Measurements from ENCODE around the gene TMEM42.
"Not testable (repeated sequence)": the region's sequence is repeated elsewhere in the genome, so short reads cannot be mapped to it uniquely, and the experiment has no call there.

The TMEM42 gene

DNA sequence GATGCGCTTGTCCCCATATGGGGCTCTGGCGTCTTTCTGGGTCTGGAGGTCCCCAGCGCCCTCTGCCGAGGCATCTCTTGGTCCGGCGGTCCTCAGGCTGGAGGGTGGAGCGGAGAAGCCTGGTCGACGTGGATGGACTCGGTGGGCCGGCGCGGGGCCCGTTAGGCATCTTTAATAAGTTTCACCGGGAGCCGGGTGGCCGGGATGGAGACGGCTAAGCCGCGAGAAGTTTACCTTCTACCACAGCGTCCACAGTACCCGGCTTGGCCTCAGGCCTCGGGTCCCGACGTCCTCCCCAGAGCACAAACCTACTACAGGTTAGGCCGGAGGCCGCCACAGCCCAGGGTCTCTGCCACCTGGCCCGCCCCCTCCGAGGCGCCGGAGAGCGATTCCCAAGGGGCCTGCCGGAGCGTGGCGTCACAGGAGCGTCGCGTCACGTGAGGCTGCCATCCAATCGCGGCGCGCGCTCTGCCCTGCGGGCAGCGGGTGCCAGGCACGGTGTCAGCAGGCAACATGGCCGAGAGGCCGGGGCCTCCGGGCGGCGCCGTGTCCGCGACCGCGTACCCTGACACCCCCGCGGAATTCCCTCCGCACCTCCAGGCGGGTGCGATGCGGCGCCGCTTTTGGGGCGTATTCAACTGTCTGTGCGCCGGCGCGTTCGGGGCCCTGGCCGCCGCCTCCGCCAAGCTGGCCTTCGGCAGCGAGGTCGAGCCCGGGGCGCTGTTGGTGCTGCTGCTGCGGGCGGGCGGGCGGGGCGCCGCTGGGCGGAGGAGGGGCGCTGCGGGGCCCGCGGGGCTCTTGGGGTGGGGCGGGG, at the start of gene TMEM42:
Gene TMEM42 (plus strand): TSS at position 501 of the 814 bp plus-strand sequence. CDS start 13 bp downstream, at position 514.
- peak within 1 kb of the TSS; percentile 68 for H3K27ac ChIP-seq
- peak; percentile 24 for DNase-seq (ENCODE audit: low read depth, low spot score)

DNA sequence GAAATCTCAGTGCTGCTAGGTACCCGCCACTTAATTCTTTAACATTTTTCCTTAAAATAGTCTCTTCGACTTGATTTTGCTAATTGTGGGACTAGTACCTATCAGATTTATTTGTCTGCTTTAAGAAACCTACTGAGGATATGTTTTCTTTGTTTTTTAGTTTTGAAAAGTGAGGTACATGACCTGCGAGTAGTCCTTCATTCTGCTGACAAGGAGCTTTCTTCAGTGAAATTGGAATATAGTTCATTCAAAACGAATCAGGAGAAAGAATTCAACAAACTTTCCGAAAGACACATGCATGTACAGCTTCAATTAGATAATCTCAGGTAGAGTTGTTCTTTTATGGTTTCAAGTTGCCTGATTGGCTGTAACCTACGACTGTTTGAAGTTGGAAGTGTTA, 47.0 kb upstream of the TMEM42 start:
- no peak overlapping the region for H3K27ac ChIP-seq
- DNase-seq (ENCODE audit: low read depth, low spot score) = no peak

DNA sequence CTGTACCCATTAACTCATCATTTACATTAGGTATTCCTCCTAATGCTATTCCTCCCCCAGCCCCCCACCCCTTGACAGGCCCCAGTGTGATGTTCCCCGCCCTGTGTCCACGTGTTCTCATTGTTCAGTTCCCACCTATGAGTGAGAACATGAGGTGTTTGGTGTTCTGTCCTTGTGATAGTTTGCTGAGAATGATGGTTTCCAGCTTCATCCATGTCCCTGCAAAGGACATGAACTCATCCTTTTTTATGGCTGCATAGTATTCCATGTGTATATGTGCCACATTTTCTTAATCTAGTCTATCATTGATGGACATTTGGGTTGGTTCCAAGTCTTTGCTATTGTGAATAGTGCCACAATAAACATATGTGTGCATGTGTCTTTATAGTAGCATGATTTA, 45.4 kb upstream of the TMEM42 start:
- not testable (repeated sequence) for H3K27ac ChIP-seq; DNase-seq (ENCODE audit: low read depth, low spot score)

DNA sequence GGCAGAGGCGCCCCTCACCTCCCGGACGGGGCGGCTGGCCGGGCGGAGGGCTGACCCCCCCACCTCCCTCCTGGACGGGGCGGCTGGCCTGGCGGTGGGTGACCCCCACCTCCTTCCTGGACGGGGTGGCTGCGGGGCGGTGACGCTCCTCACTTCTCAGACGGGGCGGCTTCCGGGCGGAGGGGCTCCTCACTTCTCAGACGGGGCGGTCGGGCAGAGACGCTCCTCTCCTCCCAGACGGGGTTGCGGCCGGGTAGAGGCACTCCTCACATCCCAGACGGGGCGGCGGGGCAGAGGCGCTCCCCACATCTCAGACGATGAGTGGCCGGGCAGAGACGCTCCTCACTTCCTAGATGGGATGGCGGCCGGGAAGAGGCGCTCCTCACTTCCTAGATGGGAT, 40.5 kb upstream of the TMEM42 start:
- H3K27ac ChIP-seq; DNase-seq (ENCODE audit: low read depth, low spot score): not testable (repeated sequence)

DNA sequence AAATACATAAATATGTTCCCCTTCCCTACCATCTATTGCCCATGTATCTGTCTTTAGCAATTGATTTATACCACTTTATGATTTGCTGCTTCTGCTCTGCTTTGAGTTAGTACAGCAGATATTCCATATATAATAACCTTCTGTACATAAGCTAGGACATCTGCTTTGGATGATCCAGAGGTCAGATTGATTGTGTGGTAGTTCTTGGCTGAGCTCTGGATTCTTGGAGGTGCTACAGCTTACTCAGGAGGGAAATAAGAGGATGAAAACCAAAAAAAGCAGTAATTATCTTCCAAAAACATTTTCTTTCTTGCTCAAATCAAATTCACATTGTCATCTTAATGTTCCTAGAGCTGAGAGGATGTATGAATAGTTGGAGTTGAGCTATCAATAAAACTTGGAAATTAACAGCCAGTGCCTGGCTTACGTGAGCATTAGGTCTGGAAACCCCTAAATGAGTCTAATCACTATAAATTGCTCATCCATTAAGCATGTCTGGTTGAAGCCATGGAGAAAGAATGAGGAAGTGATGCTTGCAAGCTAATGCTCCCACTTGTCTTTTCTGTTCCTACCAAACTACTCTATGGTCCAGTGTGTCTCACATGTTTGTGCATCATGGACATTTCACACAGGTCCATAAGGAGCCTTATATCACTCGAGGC, 36.3 kb upstream of the TMEM42 start:
- H3K27ac ChIP-seq = peak overlapping the region; percentile 47
- DNase-seq (ENCODE audit: low read depth, low spot score) = peak; percentile 68

DNA sequence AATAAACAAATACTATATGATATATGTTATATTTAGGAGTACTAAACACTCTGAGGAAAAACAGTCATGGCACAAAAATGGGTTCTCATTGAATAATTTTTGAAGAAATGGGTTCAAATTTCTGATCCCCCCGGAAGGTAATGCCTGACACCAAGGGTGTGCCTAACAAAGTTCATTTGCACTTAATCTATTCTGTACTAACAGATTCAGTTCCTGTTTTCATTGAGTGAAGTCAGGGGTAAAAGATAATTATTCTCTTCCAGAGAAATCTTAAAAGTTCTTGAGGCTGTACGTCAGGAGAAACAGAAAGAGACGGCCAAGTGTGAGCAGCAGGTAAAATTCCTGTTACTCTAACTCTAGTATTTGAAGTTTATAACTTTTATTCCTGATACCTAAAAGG, 34.5 kb upstream of the TMEM42 start:
- DNase-seq (ENCODE audit: low read depth, low spot score) = no peak
- no peak overlapping the region for H3K27ac ChIP-seq

DNA sequence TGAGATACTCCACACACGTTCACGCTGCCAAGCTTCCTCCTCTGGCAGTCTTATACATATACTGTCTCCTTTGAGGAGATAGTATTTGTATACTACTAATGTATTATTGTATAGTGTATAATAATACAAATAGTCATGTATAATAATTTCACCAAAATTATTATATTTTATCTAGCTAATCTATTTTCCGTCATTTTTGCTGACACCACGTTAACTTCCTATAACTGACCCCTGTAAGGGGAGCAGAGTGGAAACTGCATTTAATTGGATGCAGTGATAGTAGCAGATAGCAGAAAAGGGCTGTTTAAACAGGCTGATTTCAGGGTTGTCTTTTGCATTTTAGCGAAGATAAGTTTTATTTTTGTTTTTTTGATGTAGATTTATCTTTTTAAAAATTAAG, 30.5 kb upstream of the TMEM42 start:
- H3K27ac ChIP-seq = no peak overlapping the region
- DNase-seq (ENCODE audit: low read depth, low spot score) = no peak

DNA sequence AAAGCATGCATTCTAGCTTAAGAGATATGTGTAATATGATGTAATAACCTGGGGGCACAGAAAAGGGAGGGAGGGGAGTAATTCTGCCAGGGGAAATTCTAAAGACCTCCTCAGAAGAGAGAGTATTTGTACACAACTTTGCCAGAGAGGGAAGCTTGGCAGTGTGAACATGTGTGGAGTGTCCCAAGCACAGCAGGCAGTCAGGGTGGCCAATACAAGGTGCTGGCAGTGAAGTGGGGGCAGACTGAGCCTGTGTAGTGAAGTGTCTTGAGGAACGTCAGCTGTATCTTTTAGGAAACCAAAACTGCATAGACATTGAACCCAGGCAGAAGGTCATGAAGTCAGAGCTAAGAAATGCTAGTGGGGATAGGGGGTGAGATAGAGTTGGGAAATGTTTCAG, 29.7 kb upstream of the TMEM42 start:
- no peak overlapping the region for H3K27ac ChIP-seq
- no peak for DNase-seq (ENCODE audit: low read depth, low spot score)

DNA sequence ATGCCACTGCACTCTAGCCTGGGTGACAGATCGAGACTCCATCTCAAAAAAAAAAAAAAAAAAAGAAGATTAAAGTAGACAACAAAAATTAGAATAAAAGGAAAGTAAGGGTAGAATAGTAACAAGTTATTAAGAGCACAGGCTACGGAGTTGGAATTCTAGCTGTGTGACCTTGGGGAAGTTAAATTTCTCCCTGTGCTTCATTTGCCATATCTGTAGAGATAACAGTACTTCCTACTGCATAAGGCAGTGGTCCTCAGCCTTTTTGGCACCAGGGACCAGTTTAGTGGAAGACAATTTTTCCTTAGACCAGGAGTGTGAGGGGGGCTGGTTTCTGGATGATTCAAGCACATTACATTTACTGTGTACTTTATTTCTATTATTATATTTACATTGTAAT, 28.7 kb upstream of the TMEM42 start:
- no peak overlapping the region for H3K27ac ChIP-seq
- DNase-seq (ENCODE audit: low read depth, low spot score) = no peak

DNA sequence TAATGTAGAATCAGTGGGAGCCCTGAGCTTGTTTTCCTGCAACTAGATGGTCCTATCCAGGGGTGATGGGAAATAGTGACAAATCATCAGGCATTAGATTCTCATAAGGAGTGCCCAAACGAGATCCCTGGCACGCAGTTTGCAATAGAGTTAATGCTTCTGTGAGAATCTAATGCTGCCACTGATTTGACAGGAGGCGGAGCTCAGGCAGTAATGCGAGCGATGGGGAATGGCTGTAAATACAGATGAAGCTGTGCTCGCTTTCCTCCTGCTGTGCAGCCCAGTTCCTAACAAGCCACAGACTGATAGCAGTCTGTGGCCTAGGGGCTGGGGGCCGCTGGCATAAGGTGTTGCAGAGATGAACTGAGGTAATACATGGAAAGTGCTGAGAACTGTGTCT, 28.3 kb upstream of the TMEM42 start:
- DNase-seq (ENCODE audit: low read depth, low spot score) = no peak
- no peak overlapping the region for H3K27ac ChIP-seq

DNA sequence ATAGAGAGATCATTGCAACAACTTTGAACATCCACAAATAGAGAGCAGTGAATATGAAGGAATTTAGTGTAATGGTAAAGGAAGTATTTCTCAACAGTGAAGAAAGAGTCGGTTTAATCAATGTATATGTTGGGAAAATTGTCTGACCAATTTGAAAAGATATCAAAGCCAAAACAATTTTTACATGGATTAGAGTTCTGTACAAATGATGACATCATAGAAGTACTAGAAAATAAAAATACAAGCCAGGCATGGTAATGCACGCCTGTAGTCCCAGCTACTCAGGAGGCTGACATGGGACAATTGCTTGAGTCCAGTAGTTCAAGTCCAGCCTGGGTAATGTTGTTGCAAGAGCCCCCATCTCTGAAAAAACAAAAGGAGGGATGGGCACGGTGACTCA, 26.0 kb upstream of the TMEM42 start:
- H3K27ac ChIP-seq = no peak overlapping the region
- DNase-seq (ENCODE audit: low read depth, low spot score) = no peak

DNA sequence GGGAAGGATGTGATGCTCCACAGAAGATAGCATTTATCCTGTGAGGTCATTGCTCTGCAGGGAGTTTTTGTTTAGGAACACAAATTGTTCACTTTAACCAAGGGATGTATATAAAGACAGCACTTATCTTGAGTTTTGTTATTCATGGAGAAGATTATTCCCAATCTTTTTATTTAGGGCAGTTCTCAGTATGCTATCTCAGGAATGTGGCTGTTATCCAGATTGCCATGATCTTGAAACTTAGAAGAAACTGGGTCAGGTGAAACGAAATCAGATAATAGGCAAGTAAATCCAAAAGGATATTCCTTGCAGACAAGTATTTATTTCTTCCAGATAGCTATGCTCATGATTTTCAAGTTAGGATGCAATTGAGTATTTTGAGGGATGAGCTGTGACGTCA, 19.3 kb upstream of the TMEM42 start:
- no peak for DNase-seq (ENCODE audit: low read depth, low spot score)
- no peak overlapping the region for H3K27ac ChIP-seq

DNA sequence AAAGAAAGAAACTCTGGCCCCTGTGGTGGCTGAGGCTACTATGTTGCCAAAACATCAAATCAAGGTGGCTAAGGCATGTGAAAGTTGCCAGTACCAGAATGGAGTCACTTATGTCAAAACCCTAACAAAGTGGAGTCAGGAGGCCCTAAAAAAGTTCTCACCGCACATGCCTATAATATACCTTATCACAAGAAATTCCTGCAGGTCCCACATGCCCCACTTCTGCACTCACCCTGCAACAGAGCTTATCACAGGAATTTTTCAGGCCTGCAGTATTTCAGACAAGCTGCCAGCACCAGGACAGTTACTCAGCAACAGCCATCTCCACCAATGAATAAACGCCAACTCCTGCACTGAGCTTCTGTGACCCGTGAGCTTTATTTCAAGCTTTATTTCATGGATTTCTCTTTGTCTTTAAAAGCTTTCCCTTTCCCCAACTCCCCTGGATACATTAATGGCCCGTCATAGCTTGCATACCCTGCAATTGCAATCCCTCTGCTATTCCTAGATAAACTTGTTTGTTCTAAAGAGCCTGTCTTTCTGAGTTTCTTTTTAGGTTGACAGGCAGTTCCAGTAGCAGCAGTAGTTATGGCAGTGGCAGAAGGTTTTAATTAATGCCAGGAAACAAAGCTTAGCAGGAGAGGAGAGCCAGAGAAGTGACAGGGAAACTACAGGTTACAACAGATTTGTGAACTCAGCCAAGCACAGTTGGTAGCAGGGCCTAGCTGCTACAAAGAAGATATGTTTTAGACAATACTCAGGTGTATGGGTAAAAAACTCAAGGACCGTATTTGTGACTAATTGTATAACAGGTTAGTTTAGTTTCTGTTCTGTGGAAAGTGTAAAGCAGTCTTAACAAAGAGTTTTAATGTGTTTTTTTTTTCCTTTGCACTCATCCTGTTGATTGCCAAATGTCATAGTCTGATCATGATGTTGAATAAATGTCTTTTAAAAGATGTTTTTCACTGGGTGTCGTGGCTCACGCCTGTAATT, 15.9 kb upstream of the TMEM42 start:
- DNase-seq (ENCODE audit: low read depth, low spot score) = peak; percentile 57
- H3K27ac ChIP-seq = peak overlapping the region; percentile 55

DNA sequence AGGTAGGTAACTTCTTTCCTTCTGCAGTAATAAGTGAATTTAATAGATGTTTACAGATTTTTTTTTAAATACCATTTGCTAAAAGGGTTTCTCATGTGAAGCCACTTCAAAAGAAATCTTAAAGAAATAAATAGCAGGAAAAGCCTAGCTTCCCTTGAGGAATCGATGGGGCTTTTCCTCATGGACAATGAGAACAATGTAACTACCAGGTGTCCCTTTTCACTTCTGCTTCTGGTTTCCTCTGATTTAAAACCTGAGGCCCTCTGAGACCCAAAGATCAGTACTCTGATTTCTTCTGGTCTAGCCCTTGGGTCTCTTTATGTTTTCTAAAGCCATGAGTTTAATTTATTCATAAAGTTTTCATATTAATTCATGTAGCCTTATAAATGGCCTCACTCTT, 13.1 kb upstream of the TMEM42 start:
- no peak overlapping the region for H3K27ac ChIP-seq
- no peak for DNase-seq (ENCODE audit: low read depth, low spot score)

DNA sequence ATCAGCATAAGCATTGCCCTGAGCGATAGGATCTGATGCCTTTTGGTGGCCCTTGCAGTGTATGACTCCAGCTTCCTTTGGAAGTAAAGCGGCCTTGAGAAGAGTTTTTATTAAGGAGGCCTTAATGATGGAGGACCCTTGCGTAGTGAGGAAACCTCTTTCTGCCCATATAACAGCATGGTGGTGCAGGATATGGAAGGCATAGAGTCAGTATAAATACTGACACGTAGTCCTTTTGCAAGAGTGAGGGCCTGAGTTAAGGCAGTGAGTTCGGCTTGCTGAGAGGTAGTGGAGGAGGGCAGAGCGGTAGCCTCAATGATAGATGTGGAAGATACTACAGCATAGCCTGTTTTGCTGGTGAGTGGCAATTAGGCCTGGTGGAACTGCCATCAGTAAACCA, 5.0 kb upstream of the TMEM42 start:
- H3K27ac ChIP-seq; DNase-seq (ENCODE audit: low read depth, low spot score): not testable (repeated sequence)

DNA sequence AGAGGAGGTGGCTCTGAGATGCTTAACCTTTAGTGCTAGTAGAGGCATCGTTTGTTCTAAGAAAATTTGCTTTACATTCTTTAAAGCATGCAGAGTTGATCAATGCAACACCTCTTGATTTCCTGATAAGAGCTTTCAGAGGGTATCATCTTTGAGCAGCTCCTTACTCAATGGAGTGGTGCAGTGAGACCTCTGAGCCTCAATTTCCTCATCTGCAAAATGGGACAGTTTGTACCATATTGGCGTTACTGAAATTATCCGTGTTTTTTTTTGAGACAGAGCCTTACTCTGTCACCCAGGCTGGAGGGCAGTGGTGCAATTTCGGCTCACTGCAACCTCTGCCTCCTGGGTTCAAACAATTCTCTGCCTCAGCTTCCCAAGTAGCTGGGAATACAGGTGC, 1.6 kb upstream of the TMEM42 start:
- no peak for DNase-seq (ENCODE audit: low read depth, low spot score)
- no peak overlapping the region for H3K27ac ChIP-seq

DNA sequence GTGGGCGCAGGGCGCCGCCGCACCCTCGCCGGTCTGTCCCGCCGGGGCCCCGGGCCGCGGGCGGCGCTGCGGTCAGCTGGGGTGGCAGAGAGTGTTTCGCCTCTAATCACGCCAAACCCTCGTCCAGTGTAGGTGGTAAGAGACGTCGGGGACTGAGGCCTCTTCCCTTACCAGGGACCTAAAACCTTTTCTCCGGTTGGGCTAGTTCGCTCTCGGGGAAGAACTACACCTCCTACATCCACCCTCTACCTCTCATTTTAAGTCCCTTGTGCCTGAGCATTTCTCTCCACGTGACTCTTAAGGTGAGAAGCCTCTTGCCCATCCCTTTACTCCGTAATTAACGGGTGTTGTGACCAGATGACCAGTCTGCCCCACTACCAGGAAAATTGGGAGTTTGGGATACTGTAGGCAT, 520 bp downstream of the TMEM42 start:
- H3K27ac ChIP-seq = peak overlapping the region; percentile 68
- no peak for DNase-seq (ENCODE audit: low read depth, low spot score)

DNA sequence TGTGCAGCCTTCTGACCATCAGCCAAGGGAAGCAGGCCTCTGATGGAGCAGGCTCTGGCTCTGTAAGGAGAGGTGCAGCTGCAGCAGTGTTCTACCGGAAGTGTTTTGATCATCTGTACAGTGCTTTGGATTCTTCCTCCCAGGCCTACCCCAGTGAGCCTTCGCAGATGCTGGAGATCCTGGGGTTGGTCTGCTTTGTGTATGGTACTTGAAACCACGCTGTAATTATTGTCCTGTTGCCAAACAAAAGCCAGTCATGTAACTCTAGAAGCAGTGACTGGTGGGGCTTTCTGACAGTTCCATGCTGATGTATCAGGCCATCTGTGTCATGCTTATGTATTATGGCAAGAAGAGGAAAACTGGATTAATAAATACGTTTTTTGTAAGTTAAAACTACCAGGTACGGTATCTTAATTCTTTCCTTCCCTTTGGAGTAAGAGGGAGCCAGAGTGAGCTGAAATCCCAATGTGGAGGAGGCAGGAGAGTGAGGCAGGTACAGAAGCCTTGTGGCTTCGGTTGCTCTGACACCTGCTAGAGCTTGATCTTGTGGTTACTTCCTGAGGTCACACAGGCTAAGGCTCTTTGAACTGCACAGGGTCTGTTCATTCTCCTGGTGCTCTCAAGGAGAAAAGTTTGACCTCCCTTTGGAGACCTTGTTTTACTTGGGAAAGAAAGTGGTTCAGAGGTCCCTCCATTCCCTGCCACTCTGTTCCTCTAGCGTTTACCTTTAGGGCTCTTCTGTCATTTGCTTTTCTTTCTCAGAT, 3.7 kb downstream of the TMEM42 start:
- no peak overlapping the region for H3K27ac ChIP-seq
- DNase-seq (ENCODE audit: low read depth, low spot score) = no peak

DNA sequence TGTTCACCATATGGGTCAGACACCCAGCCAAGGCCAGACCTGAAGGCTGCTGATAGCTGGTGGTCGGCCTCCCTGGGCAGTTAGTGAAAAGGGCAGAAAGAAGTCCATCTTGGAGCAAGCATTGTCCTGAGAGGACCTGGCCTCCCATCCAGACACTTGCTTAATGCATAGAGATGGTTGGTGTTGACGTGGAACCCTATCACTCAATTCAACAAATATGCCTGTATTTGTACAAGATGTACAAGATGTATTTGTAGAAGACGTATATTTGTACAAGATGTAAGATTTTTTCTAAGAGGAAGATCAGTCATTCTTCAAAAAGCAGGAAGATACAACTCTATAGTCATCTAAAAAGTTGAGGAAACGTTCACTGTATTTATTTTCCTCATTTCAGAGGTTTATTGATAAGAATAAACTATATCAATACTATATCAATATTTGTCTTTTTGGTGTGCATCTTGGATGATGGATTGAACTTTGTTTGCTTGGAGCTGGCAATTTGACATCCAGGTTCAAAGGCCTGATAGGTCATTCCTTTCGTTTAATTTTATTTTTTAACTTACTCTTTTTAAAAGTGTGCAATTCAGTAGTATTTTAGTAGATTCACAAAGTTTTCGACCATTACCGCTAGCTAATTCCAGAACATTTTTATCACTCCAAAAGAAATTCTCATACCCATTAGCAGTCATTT, 5.9 kb downstream of the TMEM42 start:
- DNase-seq (ENCODE audit: low read depth, low spot score) = no peak
- H3K27ac ChIP-seq = no peak overlapping the region
